Parathyroid adenoma (tissue), 2 donors: ENCODE results near the gene ROBO3.

Experiments used
- H2AFZ ChIP-seq: fragments of 300-600 bp; sonication (generic); one replicate; pipeline ENCODE4 v1.7.0; 2017; ENCODE audit warnings: antibody characterized with exemption, mild to moderate bottlenecking
- H3K27ac ChIP-seq: fragments of 300-600 bp; sonication (generic); one replicate; pipeline ENCODE4 v1.7.0; 2017
- H3K27me3 ChIP-seq: fragments of 300-600 bp; sonication (generic); one replicate; pipeline ENCODE4 v1.7.0; 2017; ENCODE audit warnings: low read length; ENCODE audit not compliant: control insufficient read depth, insufficient read depth
- H3K36me3 ChIP-seq: fragments of 300-600 bp; sonication (generic); one replicate; pipeline ENCODE4 v1.7.0; 2017; ENCODE audit warnings: low read length; ENCODE audit not compliant: control insufficient read depth, insufficient read depth
- H3K4me1 ChIP-seq: fragments of 300-600 bp; sonication (generic); one replicate; pipeline ENCODE4 v1.7.0; 2017; ENCODE audit warnings: control low read depth
- H3K4me2 ChIP-seq: fragments of 300-600 bp; sonication (generic); one replicate; pipeline ENCODE4 v1.7.0; 2017; ENCODE audit warnings: low read length
- H3K4me3 ChIP-seq: fragments of 300-600 bp; sonication (generic); one replicate; pipeline ENCODE4 v1.7.0; 2017; ENCODE audit warnings: low read depth, low read length
- H3K79me2 ChIP-seq: fragments of 300-600 bp; sonication (generic); one replicate; pipeline ENCODE4 v1.7.0; 2017; ENCODE audit warnings: control low read depth
- H3K9ac ChIP-seq: fragments of 300-600 bp; sonication (generic); one replicate; pipeline ENCODE4 v1.7.0; 2017; ENCODE audit warnings: mild to moderate bottlenecking
- H3K9me3 ChIP-seq: fragments of 300-600 bp; sonication (generic); one replicate; pipeline ENCODE4 v1.7.0; 2017; ENCODE audit warnings: low read length; ENCODE audit not compliant: control insufficient read depth
- TF ChIP-seq, protein P1 (sequence below): fragments of 300-600 bp; sonication (generic); IDR thresholded peaks from one replicate; pipeline ENCODE4 v1.7.0; 2017; ENCODE audit warnings: antibody characterized with exemption, mild to moderate bottlenecking
- donor health status: primary hyperparathyroidism.

Gene ROBO3

DNA sequence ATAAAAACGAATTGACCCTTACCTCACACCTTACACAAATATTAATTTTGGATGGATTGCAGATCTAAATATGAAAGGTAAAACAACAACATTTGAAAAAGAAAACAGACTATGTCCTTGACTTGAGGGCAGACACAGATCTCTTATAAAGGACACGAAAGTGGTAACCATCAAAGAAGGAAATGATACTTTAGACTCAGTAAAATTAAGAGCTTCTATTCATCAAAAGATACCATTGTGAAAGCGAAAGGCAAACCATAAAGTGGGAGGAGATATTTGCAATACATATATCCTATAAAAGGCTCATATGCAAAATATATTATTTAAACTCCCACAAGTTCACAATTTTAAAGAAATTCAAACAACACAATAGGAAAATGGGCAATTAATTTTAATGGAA, 65.6 kb downstream of the ROBO3 start:
- Histone ChIP-seq H3K4me3 (no peak overlapping the region), H3K27ac (no peak overlapping the region)
- TF ChIP-seq, protein P1, sequence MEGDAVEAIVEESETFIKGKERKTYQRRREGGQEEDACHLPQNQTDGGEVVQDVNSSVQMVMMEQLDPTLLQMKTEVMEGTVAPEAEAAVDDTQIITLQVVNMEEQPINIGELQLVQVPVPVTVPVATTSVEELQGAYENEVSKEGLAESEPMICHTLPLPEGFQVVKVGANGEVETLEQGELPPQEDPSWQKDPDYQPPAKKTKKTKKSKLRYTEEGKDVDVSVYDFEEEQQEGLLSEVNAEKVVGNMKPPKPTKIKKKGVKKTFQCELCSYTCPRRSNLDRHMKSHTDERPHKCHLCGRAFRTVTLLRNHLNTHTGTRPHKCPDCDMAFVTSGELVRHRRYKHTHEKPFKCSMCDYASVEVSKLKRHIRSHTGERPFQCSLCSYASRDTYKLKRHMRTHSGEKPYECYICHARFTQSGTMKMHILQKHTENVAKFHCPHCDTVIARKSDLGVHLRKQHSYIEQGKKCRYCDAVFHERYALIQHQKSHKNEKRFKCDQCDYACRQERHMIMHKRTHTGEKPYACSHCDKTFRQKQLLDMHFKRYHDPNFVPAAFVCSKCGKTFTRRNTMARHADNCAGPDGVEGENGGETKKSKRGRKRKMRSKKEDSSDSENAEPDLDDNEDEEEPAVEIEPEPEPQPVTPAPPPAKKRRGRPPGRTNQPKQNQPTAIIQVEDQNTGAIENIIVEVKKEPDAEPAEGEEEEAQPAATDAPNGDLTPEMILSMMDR = no peak

More for the DNA sequence above, 65.6 kb downstream of the ROBO3 start:
- Histone ChIP-seq H3K36me3 (no peaks in the 10 kb centered on the region), H3K9me3 (no peaks in the 10 kb centered on the region), H3K9ac (no peak overlapping the region), H2AFZ (no peak overlapping the region), H3K27me3 (no peaks in the 10 kb centered on the region), H3K79me2 (no peaks in the 10 kb centered on the region), H3K4me1 (no peaks in the 10 kb centered on the region), H3K4me2 (no peak overlapping the region)
